CD14-positive monocyte (primary cell): ENCODE results near the gene MTR. TPM values are rescaled to one million over a fixed set of nuclear protein-coding genes. Genes with fewer than 3 reads are reported as not detected.

Source experiments
- DNase-seq, 3 donors: peaks; one replicate each; pipeline ENCODE4 v3.0.0-alpha.2; 2011 to 2022
- H2AFZ ChIP-seq: 2 replicates; pipeline ENCODE4 v1.6.0; 2012; ENCODE audit warnings: mild to moderate bottlenecking, low read depth, low read length, inconsistent platforms; ENCODE audit not compliant: insufficient read depth, poor library complexity, severe bottlenecking
- H3K27ac ChIP-seq, 2 donors: 1 replicate in 1 of 2; 2 replicates in 1 of 2; pipeline ENCODE4 v1.5.1; 2012 to 2013; ENCODE audit warnings: low read length in 2 of 2, control low read depth in 1 of 2, inconsistent platforms in 1 of 2, low read depth in 1 of 2, mild to moderate bottlenecking in 1 of 2
- H3K27me3 ChIP-seq, 2 donors: one replicate each; pipeline versions ENCODE4 v1.6.0 to v1.6.1; 2011 to 2013; ENCODE audit warnings: low read length in 2 of 2; ENCODE audit not compliant: control insufficient read depth in 2 of 2, insufficient read depth in 2 of 2
- H3K36me3 ChIP-seq, 2 donors: replicated peaks in 1 of 2; 1 replicate in 1 of 2; 2 replicates in 1 of 2; pipeline versions ENCODE4 v1.5.1 to v1.6.1; 2012 to 2013; ENCODE audit warnings: low read length in 2 of 2, control low read depth in 1 of 2, inconsistent platforms in 1 of 2, mild to moderate bottlenecking in 1 of 2; ENCODE audit not compliant: insufficient read depth in 2 of 2, control insufficient read depth in 1 of 2
- H3K4me1 ChIP-seq, 2 donors: 1 replicate in 1 of 2; 2 replicates in 1 of 2; pipeline versions ENCODE4 v1.5.1 to v1.6.1; 2012 to 2013; ENCODE audit warnings: low read length in 2 of 2, control low read depth in 1 of 2, inconsistent platforms in 1 of 2, mild to moderate bottlenecking in 1 of 2, moderate library complexity in 1 of 2; ENCODE audit not compliant: insufficient read depth in 2 of 2, control insufficient read depth in 1 of 2
- H3K4me2 ChIP-seq: replicated peaks from 2 replicates; pipeline ENCODE3; 2012; ENCODE audit warnings: low read length, moderate library complexity, mild to moderate bottlenecking; ENCODE audit not compliant: poor library complexity, severe bottlenecking; ENCODE audit errors: extremely low read depth
- H3K4me3 ChIP-seq, 3 experiments: fragments of 200-600 bp in 1 of 3; sonication (generic) in 1 of 3; replicated peaks in 1 of 3; 1 replicate in 2 of 3; 2 replicates in 1 of 3; pipeline ENCODE4 v1.5.1; 2011 to 2013; ENCODE audit warnings: low read length in 3 of 3, mild to moderate bottlenecking in 3 of 3, control low read depth in 2 of 3, low read depth in 2 of 3, inconsistent platforms in 1 of 3, moderate library complexity in 1 of 3
- H3K79me2 ChIP-seq: 2 replicates; pipeline ENCODE4 v1.6.0; 2012; ENCODE audit warnings: mild to moderate bottlenecking, control low read depth, inconsistent platforms, low read length, moderate library complexity; ENCODE audit not compliant: insufficient read depth
- H3K9ac ChIP-seq: 2 replicates; pipeline ENCODE4 v1.6.0; 2017; ENCODE audit warnings: low read length, mild to moderate bottlenecking; ENCODE audit not compliant: insufficient read depth, poor library complexity, severe bottlenecking
- H3K9me3 ChIP-seq, 2 donors: replicated peaks in 1 of 2; 1 replicate in 1 of 2; 2 replicates in 1 of 2; pipeline versions ENCODE4 v1.5.1 to v1.6.1; 2012 to 2013; ENCODE audit warnings: low read length in 2 of 2, control low read depth in 1 of 2; ENCODE audit not compliant: control insufficient read depth in 1 of 2, insufficient read depth in 1 of 2
- H4K20me1 ChIP-seq: 2 replicates; pipeline ENCODE4 v1.6.0; 2012; ENCODE audit warnings: mild to moderate bottlenecking, low read length, control low read depth, moderate library complexity; ENCODE audit not compliant: insufficient read depth
- H3K27ac Mint-ChIP-seq, 7 donors: one replicate each; pipeline ENCODE4 v1.8.0; 2020; ENCODE audit warnings: mild to moderate bottlenecking in 7 of 7, mixed read lengths in 7 of 7, moderate library complexity in 6 of 7, inconsistent platforms in 2 of 7
- H3K27me3 Mint-ChIP-seq, 3 donors: one replicate each; pipeline ENCODE4 v1.8.0; 2021 to 2022; ENCODE audit warnings: low read depth in 3 of 3, mild to moderate bottlenecking in 3 of 3, mixed read lengths in 3 of 3, moderate library complexity in 3 of 3, inconsistent platforms in 1 of 3
- H3K36me3 Mint-ChIP-seq, 2 donors: one replicate each; pipeline ENCODE4 v1.8.0; 2020; ENCODE audit warnings: mixed read lengths in 2 of 2, inconsistent platforms in 1 of 2, mild to moderate bottlenecking in 1 of 2
- H3K4me1 Mint-ChIP-seq: one replicate; pipeline ENCODE4 v1.8.0; 2020; ENCODE audit warnings: mild to moderate bottlenecking, mixed read lengths
- H3K4me3 Mint-ChIP-seq, 2 donors: one replicate each; pipeline ENCODE4 v1.8.0; 2020; ENCODE audit warnings: mild to moderate bottlenecking in 2 of 2, mixed read lengths in 2 of 2, moderate library complexity in 1 of 2
- H3K9me3 Mint-ChIP-seq, 7 donors: one replicate each; pipeline ENCODE4 v1.8.0; 2020 to 2022; ENCODE audit warnings: mixed read lengths in 7 of 7, mild to moderate bottlenecking in 6 of 7, moderate library complexity in 6 of 7, inconsistent platforms in 2 of 7
- whole genome bisulfite sequencing: methylation state at CpG from one replicate; pipeline ENCODE4 v1.1.5; 2013; ENCODE audit warnings: missing lambda C conversion rate; ENCODE audit not compliant: insufficient coverage; 5-methylcytosine and 5-hydroxymethylcytosine counted together
- intact Hi-C, 2 donors: fragments of 100-400 bp; cut with micrococcal nuclease; formaldehyde crosslinking; loops; one replicate each; pipeline versions ENCODE4 v1.15.0 to v1.15.1; 2023
- polyA plus RNA-seq, 3 donors: library from polyadenylated mRNA; depleted of rRNA in 1 of 3; unstranded in 2 of 3; stranded (reverse) in 1 of 3; fragments of 300-500 nt in 2 of 3; fragments of >200 nt in 1 of 3; fragmentation: Illumina TruSeq in 2 of 3; gene quantifications; 1 replicate in 2 of 3; 2 replicates in 1 of 3; pipeline ENCODE4 v1.2.3, GENCODE V29; 2012 to 2021
- TF ChIP-seq, protein P1 (sequence below): fragments of 200-600 bp; IDR thresholded peaks from one replicate; pipeline ENCODE4 v1.8.0; 2022; ENCODE audit warnings: antibody characterized with exemption, mild to moderate bottlenecking

The MTR gene
- polyA plus RNA-seq, 3 donors = 3.4 to 5.4 (median 4.7) TPM

DNA sequence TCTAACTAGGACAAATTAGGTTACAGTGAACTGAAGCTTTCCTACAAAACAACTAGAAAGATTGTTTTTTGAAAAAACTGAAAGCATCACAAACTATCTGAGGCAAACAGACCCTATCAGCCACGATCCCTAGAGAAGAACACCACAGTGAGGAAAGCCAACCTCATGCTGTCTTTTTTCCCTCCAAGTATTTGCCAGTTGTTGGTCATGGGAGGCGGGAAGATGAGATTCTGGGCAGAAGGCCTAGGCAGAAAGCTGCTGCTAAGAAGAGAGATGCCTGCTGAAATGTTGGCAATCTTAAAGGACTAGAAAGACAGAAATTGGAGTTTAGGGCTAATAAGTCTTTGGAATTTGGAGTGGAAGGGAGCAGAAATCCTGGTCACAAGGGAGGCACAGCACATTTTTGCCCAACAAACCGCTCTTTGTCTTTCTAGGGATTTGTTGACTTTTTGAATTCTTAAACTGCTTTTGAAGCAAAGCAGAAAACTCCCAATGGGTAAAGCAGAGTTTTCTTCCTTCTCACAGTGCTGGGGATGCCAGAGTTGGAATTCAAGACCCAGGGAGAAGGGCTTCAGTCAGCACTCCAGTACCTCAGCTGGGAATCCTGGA, 125.3 kb downstream of the MTR start:
- Mint-ChIP-seq H3K27me3 (peaks cover 2 to 4% (median 2%) of the 10 kb centered on the region in 3 donors), H3K4me3 (no peak overlapping the region), H3K9me3 (peaks cover 8 to 32% (median 20%) of the 10 kb centered on the region in 7 donors), H3K36me3 (no peaks in the 10 kb centered on the region), H3K27ac (no peak overlapping the region), H3K4me1 (no peaks in the 10 kb centered on the region)
- DNase-seq = no peak
- H3K9me3 ChIP-seq = peaks cover 11 to 14% of the 10 kb centered on the region in 2 donors
- no peak overlapping the region for H3K9ac ChIP-seq
- H4K20me1 ChIP-seq = no peaks in the 10 kb centered on the region
- no peaks in the 10 kb centered on the region for H3K27me3 ChIP-seq
- H3K27ac ChIP-seq = no peak overlapping the region
- no peak overlapping the region for H3K4me3 ChIP-seq
- intact Hi-C loops = no loop called here
- TF ChIP-seq, protein P1, sequence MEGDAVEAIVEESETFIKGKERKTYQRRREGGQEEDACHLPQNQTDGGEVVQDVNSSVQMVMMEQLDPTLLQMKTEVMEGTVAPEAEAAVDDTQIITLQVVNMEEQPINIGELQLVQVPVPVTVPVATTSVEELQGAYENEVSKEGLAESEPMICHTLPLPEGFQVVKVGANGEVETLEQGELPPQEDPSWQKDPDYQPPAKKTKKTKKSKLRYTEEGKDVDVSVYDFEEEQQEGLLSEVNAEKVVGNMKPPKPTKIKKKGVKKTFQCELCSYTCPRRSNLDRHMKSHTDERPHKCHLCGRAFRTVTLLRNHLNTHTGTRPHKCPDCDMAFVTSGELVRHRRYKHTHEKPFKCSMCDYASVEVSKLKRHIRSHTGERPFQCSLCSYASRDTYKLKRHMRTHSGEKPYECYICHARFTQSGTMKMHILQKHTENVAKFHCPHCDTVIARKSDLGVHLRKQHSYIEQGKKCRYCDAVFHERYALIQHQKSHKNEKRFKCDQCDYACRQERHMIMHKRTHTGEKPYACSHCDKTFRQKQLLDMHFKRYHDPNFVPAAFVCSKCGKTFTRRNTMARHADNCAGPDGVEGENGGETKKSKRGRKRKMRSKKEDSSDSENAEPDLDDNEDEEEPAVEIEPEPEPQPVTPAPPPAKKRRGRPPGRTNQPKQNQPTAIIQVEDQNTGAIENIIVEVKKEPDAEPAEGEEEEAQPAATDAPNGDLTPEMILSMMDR = no peak
- H2AFZ ChIP-seq = no peak overlapping the region
- no peaks in the 10 kb centered on the region for H3K36me3 ChIP-seq
- no peak overlapping the region for H3K4me2 ChIP-seq
- no peaks in the 10 kb centered on the region for H3K4me1 ChIP-seq
- 60% methylated on average over 1 of the region's 3 CpGs for WGBS
- no peaks in the 10 kb centered on the region for H3K79me2 ChIP-seq

DNA sequence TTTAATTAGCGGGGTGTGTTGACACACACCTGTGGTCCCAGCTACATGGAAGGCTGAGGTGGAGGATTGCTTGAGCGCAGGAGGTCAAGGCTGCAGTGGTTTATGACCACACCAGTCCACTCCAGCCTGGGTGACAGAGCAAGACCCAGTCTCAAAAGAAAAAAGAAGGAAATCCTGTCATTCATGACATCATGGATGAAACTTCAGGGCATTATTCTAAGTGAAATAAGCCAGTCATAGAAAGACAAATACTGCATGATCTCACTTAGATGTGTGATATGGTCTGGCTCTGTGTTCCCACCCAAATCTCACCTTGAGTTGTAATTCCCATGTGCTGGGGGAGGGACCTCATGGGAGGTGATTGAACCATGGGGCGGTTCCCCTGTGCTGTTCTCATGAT, 126.5 kb downstream of the MTR start:
- Histone ChIP-seq H3K27ac (no peak overlapping the region), H3K27me3 (no peaks in the 10 kb centered on the region), H3K4me2 (no peak overlapping the region), H2AFZ (no peak overlapping the region), H3K9me3 (peaks cover 11 to 13% of the 10 kb centered on the region in 2 donors), H4K20me1 (no peaks in the 10 kb centered on the region), H3K4me3 (no peak overlapping the region), H3K4me1 (no peaks in the 10 kb centered on the region), H3K79me2 (no peaks in the 10 kb centered on the region), H3K36me3 (no peaks in the 10 kb centered on the region), H3K9ac (no peak overlapping the region)
- Mint-ChIP-seq H3K36me3 (no peaks in the 10 kb centered on the region), H3K9me3 (peaks cover 6 to 25% (median 20%) of the 10 kb centered on the region in 7 donors), H3K4me3 (no peak overlapping the region), H3K4me1 (no peaks in the 10 kb centered on the region), H3K27me3 (peaks cover 2 to 3% (median 2%) of the 10 kb centered on the region in 3 donors), H3K27ac (no peak overlapping the region)
- WGBS = 100% methylated on average over 2 of the region's 3 CpGs
- DNase-seq = no peak
- intact Hi-C loops = no loop called here
- TF ChIP-seq, protein P1 = no peak
